Liver (tissue), 9 donors: ENCODE measurements around the gene CTDSP2. TPM values are rescaled to one million over a fixed set of nuclear protein-coding genes. Genes with fewer than 3 reads are reported as not detected.

ENCODE experiments used
- DNase-seq: peaks from one replicate; pipeline ENCODE4 v3.0.0-alpha.2; 2017; ENCODE audit warnings: low spot score
- H3K27ac ChIP-seq, 2 donors: one replicate each; pipeline ENCODE4 v1.7.0; 2013; ENCODE audit warnings: inconsistent platforms in 2 of 2, low read length in 2 of 2, control low read depth in 1 of 2, low read depth in 1 of 2, mild to moderate bottlenecking in 1 of 2
- H3K27me3 ChIP-seq, 4 donors: one replicate each; pipeline versions ENCODE4 v1.6.1 to v1.7.0; 2013; ENCODE audit warnings: low read length in 3 of 4, inconsistent platforms in 1 of 4, mild to moderate bottlenecking in 1 of 4, moderate library complexity in 1 of 4; ENCODE audit not compliant: control insufficient read depth in 4 of 4, insufficient read depth in 4 of 4
- H3K36me3 ChIP-seq, 4 donors: one replicate each; pipeline versions ENCODE4 v1.6.1 to v1.7.0; 2013; ENCODE audit warnings: low read length in 3 of 4, mild to moderate bottlenecking in 3 of 4, low read depth in 1 of 4, moderate library complexity in 1 of 4; ENCODE audit not compliant: control insufficient read depth in 4 of 4, insufficient read depth in 3 of 4
- H3K4me1 ChIP-seq, 4 donors: one replicate each; pipeline versions ENCODE4 v1.6.1 to v1.7.0; 2013; ENCODE audit warnings: low read length in 3 of 4, mild to moderate bottlenecking in 3 of 4, moderate library complexity in 1 of 4; ENCODE audit not compliant: control insufficient read depth in 4 of 4, insufficient read depth in 4 of 4
- H3K4me3 ChIP-seq, 3 donors: one replicate each; pipeline versions ENCODE4 v1.6.1 to v1.7.0; 2013; ENCODE audit warnings: low read length in 3 of 3, control low read depth in 1 of 3, low read depth in 1 of 3, mild to moderate bottlenecking in 1 of 3
- H3K9ac ChIP-seq, 2 donors: one replicate each; pipeline ENCODE4 v1.7.0; 2013; ENCODE audit warnings: low read length in 2 of 2, mild to moderate bottlenecking in 2 of 2, moderate library complexity in 2 of 2, control low read depth in 1 of 2, low read depth in 1 of 2
- H3K9me3 ChIP-seq, 4 donors: one replicate each; pipeline versions ENCODE4 v1.6.1 to v1.7.0; 2013; ENCODE audit warnings: low read length in 3 of 4; ENCODE audit not compliant: control insufficient read depth in 4 of 4
- EGR1 ChIP-seq, 2 donors: IDR thresholded peaks; 2 replicates each; pipeline ENCODE4 v1.6.1; 2016 to 2018; ENCODE audit warnings: antibody characterized with exemption in 2 of 2, low read depth in 2 of 2
- FOXA1 ChIP-seq: IDR thresholded peaks from 2 replicates; pipeline ENCODE4 v1.6.1; 2016; ENCODE audit warnings: antibody characterized with exemption
- FOXA2 ChIP-seq: IDR thresholded peaks from 2 replicates; pipeline ENCODE4 v1.6.1; 2016; ENCODE audit warnings: antibody characterized with exemption
- GABPA ChIP-seq, 2 donors: IDR thresholded peaks in 1 of 2; conservative IDR thresholded peaks in 1 of 2; 2 replicates each; pipeline ENCODE4 v1.6.1; 2016; ENCODE audit warnings: antibody characterized with exemption in 2 of 2, mild to moderate bottlenecking in 1 of 2, moderate library complexity in 1 of 2
- HNF4A ChIP-seq, 2 donors: conservative IDR thresholded peaks; 2 replicates each; pipeline ENCODE4 v1.6.1; 2016; ENCODE audit warnings: antibody characterized with exemption in 2 of 2, mild to moderate bottlenecking in 2 of 2
- HNF4G ChIP-seq: IDR thresholded peaks from 2 replicates; pipeline ENCODE4 v1.6.1; 2016; ENCODE audit warnings: antibody characterized with exemption
- JUND ChIP-seq, 2 donors: IDR thresholded peaks; 2 replicates each; pipeline ENCODE4 v1.6.1; 2016; ENCODE audit warnings: antibody characterized with exemption in 2 of 2
- NR2F2 ChIP-seq: IDR thresholded peaks from 2 replicates; pipeline ENCODE4 v1.6.1; 2016; ENCODE audit warnings: antibody characterized with exemption
- RAD21 ChIP-seq, 2 donors: IDR thresholded peaks; 2 replicates each; pipeline ENCODE4 v1.6.1; 2016; ENCODE audit warnings: antibody characterized with exemption in 2 of 2, mild to moderate bottlenecking in 2 of 2
- RXRA ChIP-seq, 2 donors: IDR thresholded peaks; 2 replicates each; pipeline ENCODE4 v1.6.1; 2017 to 2018; ENCODE audit warnings: antibody characterized with exemption in 2 of 2, mild to moderate bottlenecking in 1 of 2
- SP1 ChIP-seq: IDR thresholded peaks from 2 replicates; pipeline ENCODE4 v1.6.1; 2018; ENCODE audit warnings: antibody characterized with exemption, mild to moderate bottlenecking
- TAF1 ChIP-seq: conservative IDR thresholded peaks from 2 replicates; pipeline ENCODE4 v1.6.1; 2016; ENCODE audit warnings: antibody characterized with exemption, mild to moderate bottlenecking
- YY1 ChIP-seq: IDR thresholded peaks from 2 replicates; pipeline ENCODE4 v1.6.1; 2016; ENCODE audit warnings: antibody characterized with exemption, mild to moderate bottlenecking
- WGBS: extraction: QIAGEN DNeasy Blood & Tissue Kit; methylation state at CpG from one replicate; pipeline ENCODE4 v1.1.7; 2013; 5-methylcytosine and 5-hydroxymethylcytosine counted together
- polyA plus RNA-seq, 2 donors: library from polyadenylated mRNA; stranded (reverse) in 1 of 2; unstranded in 1 of 2; fragments of 200-250 nt in 1 of 2; fragments of >200 nt in 1 of 2; fragmentation: Nextera tagmentation in 1 of 2; extraction: Ambion mirVana in 1 of 2; gene quantifications; one replicate each; pipeline versions ENCODE4 v1.2.1 to v1.2.3, GENCODE V29; 2013 to 2015
- total RNA-seq, 2 donors: library from RNA; depleted of rRNA; stranded (reverse); fragments of >200 nt; gene quantifications; one replicate each; pipeline ENCODE4 v1.2.3, GENCODE V29; 2014
- TF ChIP-seq, protein P1 (sequence below): IDR thresholded peaks from 2 replicates; pipeline ENCODE4 v1.6.1; 2016; ENCODE audit warnings: antibody characterized with exemption
- TF ChIP-seq, protein P2 (sequence below): fragments of 150-350 bp; IDR thresholded peaks from 2 replicates; pipeline ENCODE4 v1.5.1; 2017; ENCODE audit warnings: improper control_type of control experiment, low read depth, low read length; ENCODE audit not compliant: missing input control
- TF ChIP-seq, protein P3 (sequence below): IDR thresholded peaks from 2 replicates; pipeline ENCODE4 v1.6.1; 2016; ENCODE audit warnings: antibody characterized with exemption
- TF ChIP-seq, protein P4 (sequence below): IDR thresholded peaks from 2 replicates; pipeline ENCODE4 v1.6.1; 2016; ENCODE audit warnings: antibody characterized with exemption
- TF ChIP-seq, protein P5 (sequence below): IDR thresholded peaks from 2 replicates; pipeline ENCODE4 v1.6.1; 2016; ENCODE audit warnings: antibody characterized with exemption, mild to moderate bottlenecking
- donor health status: healthy.
- donor health status: healthy.
- donor health status: healthy.
- donor health status: healthy.
- donor health status: healthy.

CTDSP2 gene
- total and polyA plus RNA-seq, 4 donors = 20.1 to 60.9 (median 43.7) TPM

DNA sequence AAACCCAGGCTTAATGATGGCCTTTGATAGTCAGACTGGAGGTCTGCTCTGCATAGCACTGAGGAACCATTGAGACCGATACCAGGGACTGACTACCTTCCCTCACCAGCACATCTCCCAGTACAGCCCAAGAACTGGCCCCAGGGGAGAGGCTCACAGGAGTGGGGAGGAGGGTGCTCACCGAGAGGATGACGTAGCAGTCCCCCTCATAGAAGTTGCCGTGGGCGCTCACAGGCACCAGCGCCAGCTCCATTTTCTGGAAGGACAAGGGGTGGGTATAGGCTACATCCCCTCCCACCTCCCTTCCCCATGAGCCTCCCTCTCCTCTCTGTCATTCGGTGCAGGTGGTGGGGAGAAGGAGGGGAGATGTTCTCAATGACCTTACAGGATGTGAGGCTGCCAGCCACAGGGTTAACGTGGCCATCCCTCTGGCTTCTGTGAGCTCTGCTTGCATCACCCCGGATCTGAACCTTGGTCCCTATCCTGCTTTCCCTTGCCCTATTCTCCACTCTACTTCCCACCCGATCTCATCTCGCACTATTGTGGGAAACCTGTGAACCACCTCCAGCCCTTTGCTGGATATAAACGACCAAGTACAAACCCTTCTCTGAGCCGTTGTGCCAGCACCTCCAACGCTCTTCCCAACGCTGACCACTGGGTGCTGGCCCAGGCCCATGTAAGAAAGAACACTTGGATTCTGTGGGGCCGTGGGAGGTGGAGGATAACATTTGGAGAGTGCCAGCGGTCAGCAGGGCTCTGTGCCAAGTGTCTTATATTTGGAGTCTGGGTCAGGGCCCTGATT lies 32.4 kb downstream of the CTDSP2 start:
- WGBS = 57% methylated on average over 17 of the region's 17 CpGs
- no peaks in the 10 kb centered on the region for H3K27me3 ChIP-seq
- peaks cover 5 to 29% (median 20%) of the 10 kb centered on the region in 4 donors for H3K36me3 ChIP-seq
- no peak overlapping the region for H3K27ac ChIP-seq
- H3K9ac ChIP-seq = no peak overlapping the region
- no peak overlapping the region for H3K4me3 ChIP-seq
- DNase-seq = no peak
- TF ChIP-seq YY1 (no peak), HNF4A (conservative IDR thresholded peaks at IDR 0.05) (peak; percentile 48 to 82), RXRA (IDR thresholded peaks at IDR 0.05) (peak in 1 of 2 donors; percentile 28), NR2F2 (no peak), FOXA2 (no peak), GABPA (IDR thresholded peaks at IDR 0.05 in 1 of 2, conservative IDR thresholded peaks at IDR 0.05 in 1 of 2) (no peak), TAF1 (no peak), FOXA1 (no peak), HNF4G (no peak), EGR1 (IDR thresholded peaks at IDR 0.05; ENCODE audit: low read depth in 2 of 2) (no peak), SP1 (peak; percentile 75), JUND (IDR thresholded peaks at IDR 0.05) (no peak), RAD21 (IDR thresholded peaks at IDR 0.05) (peak in 1 of 2 donors; percentile 22)
- TF ChIP-seq, protein P1, sequence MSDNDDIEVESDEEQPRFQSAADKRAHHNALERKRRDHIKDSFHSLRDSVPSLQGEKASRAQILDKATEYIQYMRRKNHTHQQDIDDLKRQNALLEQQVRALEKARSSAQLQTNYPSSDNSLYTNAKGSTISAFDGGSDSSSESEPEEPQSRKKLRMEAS = no peak
- TF ChIP-seq, protein P2, sequence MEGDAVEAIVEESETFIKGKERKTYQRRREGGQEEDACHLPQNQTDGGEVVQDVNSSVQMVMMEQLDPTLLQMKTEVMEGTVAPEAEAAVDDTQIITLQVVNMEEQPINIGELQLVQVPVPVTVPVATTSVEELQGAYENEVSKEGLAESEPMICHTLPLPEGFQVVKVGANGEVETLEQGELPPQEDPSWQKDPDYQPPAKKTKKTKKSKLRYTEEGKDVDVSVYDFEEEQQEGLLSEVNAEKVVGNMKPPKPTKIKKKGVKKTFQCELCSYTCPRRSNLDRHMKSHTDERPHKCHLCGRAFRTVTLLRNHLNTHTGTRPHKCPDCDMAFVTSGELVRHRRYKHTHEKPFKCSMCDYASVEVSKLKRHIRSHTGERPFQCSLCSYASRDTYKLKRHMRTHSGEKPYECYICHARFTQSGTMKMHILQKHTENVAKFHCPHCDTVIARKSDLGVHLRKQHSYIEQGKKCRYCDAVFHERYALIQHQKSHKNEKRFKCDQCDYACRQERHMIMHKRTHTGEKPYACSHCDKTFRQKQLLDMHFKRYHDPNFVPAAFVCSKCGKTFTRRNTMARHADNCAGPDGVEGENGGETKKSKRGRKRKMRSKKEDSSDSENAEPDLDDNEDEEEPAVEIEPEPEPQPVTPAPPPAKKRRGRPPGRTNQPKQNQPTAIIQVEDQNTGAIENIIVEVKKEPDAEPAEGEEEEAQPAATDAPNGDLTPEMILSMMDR = no peak
- TF ChIP-seq, protein P3, sequence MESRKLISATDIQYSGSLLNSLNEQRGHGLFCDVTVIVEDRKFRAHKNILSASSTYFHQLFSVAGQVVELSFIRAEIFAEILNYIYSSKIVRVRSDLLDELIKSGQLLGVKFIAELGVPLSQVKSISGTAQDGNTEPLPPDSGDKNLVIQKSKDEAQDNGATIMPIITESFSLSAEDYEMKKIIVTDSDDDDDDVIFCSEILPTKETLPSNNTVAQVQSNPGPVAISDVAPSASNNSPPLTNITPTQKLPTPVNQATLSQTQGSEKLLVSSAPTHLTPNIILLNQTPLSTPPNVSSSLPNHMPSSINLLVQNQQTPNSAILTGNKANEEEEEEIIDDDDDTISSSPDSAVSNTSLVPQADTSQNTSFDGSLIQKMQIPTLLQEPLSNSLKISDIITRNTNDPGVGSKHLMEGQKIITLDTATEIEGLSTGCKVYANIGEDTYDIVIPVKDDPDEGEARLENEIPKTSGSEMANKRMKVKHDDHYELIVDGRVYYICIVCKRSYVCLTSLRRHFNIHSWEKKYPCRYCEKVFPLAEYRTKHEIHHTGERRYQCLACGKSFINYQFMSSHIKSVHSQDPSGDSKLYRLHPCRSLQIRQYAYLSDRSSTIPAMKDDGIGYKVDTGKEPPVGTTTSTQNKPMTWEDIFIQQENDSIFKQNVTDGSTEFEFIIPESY = no peak
- TF ChIP-seq, protein P4, sequence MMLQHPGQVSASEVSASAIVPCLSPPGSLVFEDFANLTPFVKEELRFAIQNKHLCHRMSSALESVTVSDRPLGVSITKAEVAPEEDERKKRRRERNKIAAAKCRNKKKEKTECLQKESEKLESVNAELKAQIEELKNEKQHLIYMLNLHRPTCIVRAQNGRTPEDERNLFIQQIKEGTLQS = peak; percentile 89
- TF ChIP-seq, protein P5, sequence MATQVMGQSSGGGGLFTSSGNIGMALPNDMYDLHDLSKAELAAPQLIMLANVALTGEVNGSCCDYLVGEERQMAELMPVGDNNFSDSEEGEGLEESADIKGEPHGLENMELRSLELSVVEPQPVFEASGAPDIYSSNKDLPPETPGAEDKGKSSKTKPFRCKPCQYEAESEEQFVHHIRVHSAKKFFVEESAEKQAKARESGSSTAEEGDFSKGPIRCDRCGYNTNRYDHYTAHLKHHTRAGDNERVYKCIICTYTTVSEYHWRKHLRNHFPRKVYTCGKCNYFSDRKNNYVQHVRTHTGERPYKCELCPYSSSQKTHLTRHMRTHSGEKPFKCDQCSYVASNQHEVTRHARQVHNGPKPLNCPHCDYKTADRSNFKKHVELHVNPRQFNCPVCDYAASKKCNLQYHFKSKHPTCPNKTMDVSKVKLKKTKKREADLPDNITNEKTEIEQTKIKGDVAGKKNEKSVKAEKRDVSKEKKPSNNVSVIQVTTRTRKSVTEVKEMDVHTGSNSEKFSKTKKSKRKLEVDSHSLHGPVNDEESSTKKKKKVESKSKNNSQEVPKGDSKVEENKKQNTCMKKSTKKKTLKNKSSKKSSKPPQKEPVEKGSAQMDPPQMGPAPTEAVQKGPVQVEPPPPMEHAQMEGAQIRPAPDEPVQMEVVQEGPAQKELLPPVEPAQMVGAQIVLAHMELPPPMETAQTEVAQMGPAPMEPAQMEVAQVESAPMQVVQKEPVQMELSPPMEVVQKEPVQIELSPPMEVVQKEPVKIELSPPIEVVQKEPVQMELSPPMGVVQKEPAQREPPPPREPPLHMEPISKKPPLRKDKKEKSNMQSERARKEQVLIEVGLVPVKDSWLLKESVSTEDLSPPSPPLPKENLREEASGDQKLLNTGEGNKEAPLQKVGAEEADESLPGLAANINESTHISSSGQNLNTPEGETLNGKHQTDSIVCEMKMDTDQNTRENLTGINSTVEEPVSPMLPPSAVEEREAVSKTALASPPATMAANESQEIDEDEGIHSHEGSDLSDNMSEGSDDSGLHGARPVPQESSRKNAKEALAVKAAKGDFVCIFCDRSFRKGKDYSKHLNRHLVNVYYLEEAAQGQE = no peak
- peaks cover 2 to 9% (median 6%) of the 10 kb centered on the region in 4 donors for H3K4me1 ChIP-seq
- no peaks in the 10 kb centered on the region for H3K9me3 ChIP-seq
